ENCODE results near the gene ZNF487.

ZNF487 gene

GRCh38 chr10:43419997-43420368 is 16.9 kb upstream of the ZNF487 start:
- TF ChIP-seq FOXP2 (optimal IDR thresholded peaks at IDR 0.05; ENCODE audit: borderline replicate concordance, extremely low read depth, extremely low read length, insufficient read depth) (no peak), REST (IDR thresholded peaks at IDR 0.05; ENCODE audit: insufficient read depth in 1 of 2, low read depth in 2 of 2, low read length in 2 of 2) (no peak), SIN3A (IDR thresholded peaks at IDR 0.05; ENCODE audit: borderline replicate concordance, insufficient read depth, low read length) (no peak), TAF1 (IDR thresholded peaks at IDR 0.05; ENCODE audit: borderline replicate concordance, insufficient read depth, low read length) (no peak), POLR2AphosphoS5 (IDR thresholded peaks at IDR 0.05; ENCODE audit: low read depth, low read length) (no peak)

- TF ChIP-seq POLR2AphosphoS5 (IDR thresholded peaks at IDR 0.05; ENCODE audit: low read depth, low read length) = no peak
- no peak for TF ChIP-seq SIN3A (IDR thresholded peaks at IDR 0.05; ENCODE audit: borderline replicate concordance, insufficient read depth, low read length)
- no peak for TF ChIP-seq FOXP2 (optimal IDR thresholded peaks at IDR 0.05; ENCODE audit: borderline replicate concordance, extremely low read depth, extremely low read length, insufficient read depth)
- no peak for TF ChIP-seq TAF1 (IDR thresholded peaks at IDR 0.05; ENCODE audit: borderline replicate concordance, insufficient read depth, low read length)
- TF ChIP-seq REST (IDR thresholded peaks at IDR 0.05; ENCODE audit: insufficient read depth in 1 of 2, low read depth in 2 of 2, low read length in 2 of 2) = no peak
These were observed 16.3 kb upstream of the ZNF487 start for GRCh38 chr10:43420369-43421200.

GRCh38 chr10:43421201-43421507 is 15.8 kb upstream of the ZNF487 start:
- TF ChIP-seq TAF1 (IDR thresholded peaks at IDR 0.05; ENCODE audit: borderline replicate concordance, insufficient read depth, low read length) (no peak), SIN3A (IDR thresholded peaks at IDR 0.05; ENCODE audit: borderline replicate concordance, insufficient read depth, low read length) (no peak), REST (IDR thresholded peaks at IDR 0.05; ENCODE audit: insufficient read depth in 1 of 2, low read depth in 2 of 2, low read length in 2 of 2) (no peak), POLR2AphosphoS5 (IDR thresholded peaks at IDR 0.05; ENCODE audit: low read depth, low read length) (no peak), FOXP2 (optimal IDR thresholded peaks at IDR 0.05; ENCODE audit: borderline replicate concordance, extremely low read depth, extremely low read length, insufficient read depth) (no peak)

- TF ChIP-seq POLR2AphosphoS5 (IDR thresholded peaks at IDR 0.05; ENCODE audit: low read depth, low read length) = no peak
- no peak for TF ChIP-seq TAF1 (IDR thresholded peaks at IDR 0.05; ENCODE audit: borderline replicate concordance, insufficient read depth, low read length)
- no peak for TF ChIP-seq SIN3A (IDR thresholded peaks at IDR 0.05; ENCODE audit: borderline replicate concordance, insufficient read depth, low read length)
- no peak for TF ChIP-seq FOXP2 (optimal IDR thresholded peaks at IDR 0.05; ENCODE audit: borderline replicate concordance, extremely low read depth, extremely low read length, insufficient read depth)
- TF ChIP-seq REST (IDR thresholded peaks at IDR 0.05; ENCODE audit: insufficient read depth in 1 of 2, low read depth in 2 of 2, low read length in 2 of 2) = no peak
These were observed 15.4 kb upstream of the ZNF487 start for GRCh38 chr10:43421519-43421918.

Data from PFSK-1 (cell line).